ENCODE data around the gene TNIK. TPM values are rescaled to one million over a fixed set of nuclear protein-coding genes. Genes with fewer than 3 reads are reported as not detected.

Gene TNIK
- total RNA-seq, 1 donor: 7.3 TPM

- DNase-seq (ENCODE audit: low read depth in 2 of 3, low spot score in 2 of 3): no peak
Observed at GRCh38 chr3:171213178-171213577, 247.0 kb downstream of the TNIK start.

DNA sequence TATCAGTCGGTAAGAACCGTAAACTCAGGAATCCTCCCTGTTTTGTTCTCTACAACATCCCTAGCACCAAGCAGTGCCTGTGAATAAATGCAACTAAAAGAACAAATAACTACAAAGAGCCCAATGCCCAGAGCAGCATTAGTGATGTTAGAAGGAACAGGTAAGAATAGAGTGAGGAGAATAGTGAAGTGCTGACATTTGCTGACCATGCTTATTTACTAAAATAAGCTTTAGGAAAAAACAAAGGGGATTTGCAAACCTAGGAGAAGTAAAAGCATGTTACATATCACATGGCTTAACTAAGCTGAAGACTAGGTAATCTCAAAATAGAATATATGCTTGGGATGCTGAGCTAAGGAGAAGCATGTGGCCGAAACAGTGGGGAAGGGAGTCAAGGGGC is 247.6 kb downstream of the TNIK start:
- DNase-seq (ENCODE audit: low read depth in 2 of 3, low spot score in 2 of 3): no peak

- DNase-seq (ENCODE audit: low read depth in 2 of 3, low spot score in 2 of 3): no peak
Observed at GRCh38 chr3:171206283-171206682, 253.9 kb downstream of the TNIK start.

DNA sequence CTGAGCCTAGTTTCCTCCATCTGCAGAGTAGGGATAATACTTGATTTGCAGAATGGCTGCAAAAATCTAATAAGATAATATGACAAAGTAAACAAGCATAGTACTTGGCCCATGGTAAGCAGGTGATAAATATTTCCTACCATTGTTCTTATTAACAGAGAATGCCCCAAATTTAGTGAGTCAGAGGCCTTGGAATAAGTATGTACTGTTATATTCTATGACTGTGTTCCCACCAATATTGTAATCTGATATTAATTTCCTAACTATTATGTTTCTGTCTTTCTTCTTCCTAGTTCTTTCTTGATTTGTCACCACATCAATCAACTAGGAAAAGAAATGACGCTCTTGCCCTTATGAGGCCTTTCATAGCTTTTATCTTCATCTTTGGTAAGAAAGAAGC is 255.3 kb downstream of the TNIK start:
- no peak for DNase-seq (ENCODE audit: low read depth in 2 of 3, low spot score in 2 of 3)

DNA sequence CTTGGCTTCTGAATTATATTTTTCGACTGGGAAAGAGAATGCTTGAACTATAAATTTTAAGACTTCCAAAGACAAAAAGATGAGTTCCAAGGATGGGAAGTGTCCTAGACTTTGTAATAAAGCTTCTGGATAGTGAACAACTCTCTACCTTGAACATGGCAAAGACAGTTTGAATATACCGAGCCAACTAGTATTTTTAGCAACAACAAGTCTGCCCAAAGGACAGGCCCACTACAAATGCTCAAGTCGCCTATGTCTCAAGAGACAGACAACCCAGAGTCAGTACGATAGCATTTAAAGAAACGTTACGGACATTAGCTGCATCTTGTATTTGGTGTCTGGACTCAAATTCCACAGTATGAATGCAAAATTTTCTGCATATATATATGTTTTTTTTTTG is 258.4 kb downstream of the TNIK start:
- no peak for DNase-seq (ENCODE audit: low read depth in 2 of 3, low spot score in 2 of 3)

GRCh38 chr3:171200750-171201088 is 259.5 kb downstream of the TNIK start:
- DNase-seq (ENCODE audit: low read depth in 2 of 3, low spot score in 2 of 3): no peak

DNA sequence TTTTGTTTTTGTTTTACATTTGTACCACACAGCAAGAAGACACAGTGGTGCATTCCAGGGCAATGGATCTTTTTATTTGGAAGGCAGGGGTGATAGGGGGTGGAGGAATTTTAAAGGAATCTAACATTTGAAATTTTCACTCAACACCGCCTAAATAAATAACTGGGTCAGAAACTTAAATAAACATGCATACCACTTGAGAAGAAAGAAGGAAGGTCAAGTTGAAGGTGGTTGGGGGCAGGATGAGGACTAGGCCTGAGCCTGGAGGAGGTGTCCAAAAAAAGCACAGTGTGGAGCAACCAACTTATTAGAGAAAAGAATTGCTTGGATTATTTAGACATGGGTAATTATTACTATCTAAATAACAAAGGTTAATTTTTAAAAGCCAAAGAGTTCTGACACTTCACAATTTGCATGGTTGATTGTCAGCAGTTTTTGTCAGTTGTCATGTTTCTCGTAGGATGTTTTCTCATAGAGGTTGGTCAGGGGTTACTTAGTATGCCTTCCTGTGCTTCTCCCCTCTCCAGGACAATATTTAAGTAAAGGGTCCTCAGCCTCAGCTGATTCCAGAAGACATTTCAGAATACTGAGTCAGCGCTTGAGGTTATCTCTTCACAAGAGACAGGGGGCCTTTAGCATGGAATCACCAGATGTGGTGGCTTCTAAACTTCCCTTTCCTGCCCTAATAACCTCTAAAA is 260.0 kb downstream of the TNIK start:
- DNase-seq (ENCODE audit: low read depth in 2 of 3, low spot score in 2 of 3): no peak

GRCh38 chr3:171199473-171199829 is 260.8 kb downstream of the TNIK start:
- DNase-seq (ENCODE audit: low read depth in 2 of 3, low spot score in 2 of 3): no peak

DNA sequence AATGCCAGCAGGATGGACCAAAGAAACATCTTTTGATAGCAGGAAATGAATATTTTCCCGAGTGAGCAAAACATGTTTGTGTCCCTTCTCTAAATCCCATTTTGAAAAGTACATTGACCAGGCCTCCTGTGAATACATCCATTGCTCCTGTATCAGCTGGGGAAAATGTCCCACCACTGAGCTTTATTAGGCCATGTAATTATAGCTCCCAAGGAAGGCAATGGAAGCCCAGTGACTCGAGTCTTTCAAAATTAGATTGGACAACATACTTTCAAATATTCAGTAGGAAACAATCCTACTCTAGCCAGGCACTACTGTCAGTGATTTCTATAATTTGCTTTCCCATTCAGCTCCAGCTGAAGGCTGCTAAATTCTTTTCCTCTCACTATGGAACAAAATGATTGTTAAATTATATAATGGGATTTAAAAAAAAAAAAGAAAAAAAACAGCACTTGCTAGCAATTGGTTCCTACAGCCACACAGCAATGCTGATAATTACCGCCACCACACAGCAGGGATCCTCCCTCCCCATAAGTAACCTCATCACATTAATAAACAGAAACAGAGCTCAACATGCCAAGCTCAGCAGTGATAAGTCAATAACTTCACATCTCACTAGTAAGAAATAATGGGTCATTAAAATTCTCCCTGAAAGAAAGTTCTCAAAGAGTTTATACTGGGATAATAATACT is 261.3 kb downstream of the TNIK start:
- DNase-seq (ENCODE audit: low read depth in 2 of 3, low spot score in 2 of 3): no peak

- DNase-seq (ENCODE audit: low read depth in 2 of 3, low spot score in 2 of 3): no peak
Observed at GRCh38 chr3:171195686-171196085, 264.5 kb downstream of the TNIK start.

DNA sequence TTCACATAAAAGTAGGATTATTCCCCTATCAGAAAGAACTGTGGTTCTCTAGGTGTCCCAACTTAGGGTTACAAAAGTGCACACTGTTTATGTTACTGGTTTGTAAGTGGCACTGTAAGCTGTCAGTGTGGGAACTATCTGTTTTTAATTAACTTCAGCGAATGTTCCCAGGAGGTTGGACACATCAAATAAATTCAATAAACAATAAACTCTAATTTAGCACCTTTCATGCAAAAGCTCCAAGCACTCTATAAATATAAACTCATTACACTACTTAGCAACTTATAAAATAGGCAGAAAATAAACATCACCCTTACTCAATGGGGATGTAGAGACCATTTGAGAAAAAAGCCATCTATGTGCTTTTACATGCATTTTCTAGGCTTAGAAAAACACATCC is 265.2 kb downstream of the TNIK start:
- no peak for DNase-seq (ENCODE audit: low read depth in 2 of 3, low spot score in 2 of 3)

- DNase-seq (ENCODE audit: low read depth in 2 of 3, low spot score in 2 of 3): no peak
Observed at GRCh38 chr3:171193693-171194092, 266.5 kb downstream of the TNIK start.

DNA sequence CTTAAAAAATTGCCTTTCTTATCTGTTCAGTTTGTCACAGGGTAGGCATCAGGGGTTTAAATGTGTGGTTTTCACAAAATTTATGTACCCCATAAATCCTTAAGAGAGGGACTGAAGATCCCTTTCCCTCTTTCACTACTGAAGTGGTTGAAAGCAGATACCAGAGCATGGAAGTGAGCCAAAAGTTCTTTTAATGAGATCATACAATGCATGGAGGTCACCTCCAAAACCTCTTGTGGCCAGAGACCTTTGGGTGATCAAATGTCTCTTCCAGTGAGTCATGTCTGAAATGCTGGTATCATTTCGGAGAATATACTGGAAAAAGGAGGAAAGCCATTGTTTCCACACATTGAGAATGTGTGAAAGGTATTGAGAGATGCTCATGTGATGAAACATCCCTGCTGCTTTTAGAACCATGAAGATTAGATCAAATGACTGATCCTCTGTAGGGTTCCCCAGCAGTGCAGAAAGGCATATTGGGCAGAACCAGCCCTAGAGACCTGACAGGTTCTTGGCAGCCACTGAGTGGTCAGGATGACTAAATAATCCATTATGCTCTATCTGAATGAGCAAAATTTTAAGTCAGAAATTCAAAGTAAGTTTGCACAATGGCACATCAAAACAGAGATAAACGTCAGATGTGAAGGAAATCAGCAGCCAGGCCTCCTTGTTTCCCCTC is 267.9 kb downstream of the TNIK start:
- DNase-seq (ENCODE audit: low read depth in 2 of 3, low spot score in 2 of 3): no peak

DNA sequence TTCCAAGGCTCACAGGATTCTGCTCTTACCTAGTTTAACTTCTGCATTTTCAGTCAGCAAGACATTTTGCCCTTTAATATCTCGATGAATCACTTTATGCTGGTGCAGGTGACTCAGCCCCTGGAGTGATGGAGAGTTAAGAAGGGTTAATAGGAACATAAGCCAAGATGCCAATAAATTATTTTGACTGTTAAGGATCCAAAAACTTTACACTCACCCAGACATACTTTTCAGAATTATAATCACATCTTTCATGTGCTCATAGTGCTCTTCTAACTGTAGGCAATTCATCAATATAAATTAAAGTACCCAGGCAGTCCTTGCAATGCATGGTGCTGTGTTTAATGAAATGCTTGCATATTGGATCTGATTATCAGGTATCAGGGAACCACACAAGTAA is 269.5 kb downstream of the TNIK start:
- DNase-seq (ENCODE audit: low read depth in 2 of 3, low spot score in 2 of 3): peak in 2 of 3 donors; percentile 45 to 64

GRCh38 chr3:171189394-171190080 is 270.7 kb downstream of the TNIK start:
- no peak for DNase-seq (ENCODE audit: low read depth in 2 of 3, low spot score in 2 of 3)

DNA sequence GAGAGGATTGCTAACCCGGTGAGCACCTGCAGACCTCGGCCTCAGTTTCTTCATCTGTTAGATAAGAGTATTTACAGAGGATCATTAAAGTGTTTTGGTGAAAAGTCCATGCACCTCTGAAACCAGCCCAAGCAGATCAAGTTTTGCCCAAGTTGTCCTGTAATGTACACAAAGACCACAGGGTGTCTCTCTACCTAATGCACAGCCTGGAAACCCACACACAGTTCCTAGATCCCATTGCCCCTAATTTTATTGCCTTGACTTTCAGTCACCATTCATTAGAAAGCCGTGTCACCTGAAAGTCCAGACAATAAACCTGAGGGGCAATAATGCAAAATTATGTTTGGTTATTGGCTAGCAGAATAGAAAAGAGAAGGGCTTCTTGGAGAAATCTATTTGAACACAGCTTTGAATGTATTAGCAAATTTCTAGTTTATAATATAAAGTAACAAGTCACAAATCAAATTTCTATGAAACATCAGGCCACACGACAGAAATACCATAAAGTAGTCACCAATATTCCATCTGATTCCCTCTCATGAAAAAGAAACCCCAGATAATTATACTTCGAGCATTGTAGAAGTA is 272.4 kb downstream of the TNIK start:
- peak in 2 of 3 donors; percentile 35 to 57 for DNase-seq (ENCODE audit: low read depth in 2 of 3, low spot score in 2 of 3)

- DNase-seq (ENCODE audit: low read depth in 2 of 3, low spot score in 2 of 3): no peak
Observed at GRCh38 chr3:171186817-171187500, 273.2 kb downstream of the TNIK start.

DNA sequence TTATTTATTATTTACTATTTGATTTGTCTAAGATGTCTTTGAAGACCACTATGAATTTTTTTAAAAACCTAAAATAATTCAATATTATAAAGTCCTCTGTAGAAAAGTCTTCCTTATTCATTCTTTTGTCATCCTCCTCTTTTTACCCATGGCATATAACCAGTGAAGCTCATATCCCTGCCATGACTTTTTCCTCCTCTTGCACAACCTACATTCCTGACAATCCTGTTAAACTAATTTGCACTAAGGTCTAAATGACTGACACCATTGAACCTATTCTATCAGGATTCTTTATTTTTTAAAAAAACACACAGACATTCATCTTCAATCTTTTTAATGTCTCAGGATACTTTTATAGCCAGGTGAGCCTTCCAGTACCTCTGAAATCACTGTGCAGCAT is 273.8 kb downstream of the TNIK start:
- no peak for DNase-seq (ENCODE audit: low read depth in 2 of 3, low spot score in 2 of 3)

- DNase-seq (ENCODE audit: low read depth in 2 of 3, low spot score in 2 of 3): no peak
Observed at GRCh38 chr3:171185959-171186358, 274.2 kb downstream of the TNIK start.

- no peak for DNase-seq (ENCODE audit: low read depth in 2 of 3, low spot score in 2 of 3)
Observed at GRCh38 chr3:171184372-171184771, 275.8 kb downstream of the TNIK start.

DNA sequence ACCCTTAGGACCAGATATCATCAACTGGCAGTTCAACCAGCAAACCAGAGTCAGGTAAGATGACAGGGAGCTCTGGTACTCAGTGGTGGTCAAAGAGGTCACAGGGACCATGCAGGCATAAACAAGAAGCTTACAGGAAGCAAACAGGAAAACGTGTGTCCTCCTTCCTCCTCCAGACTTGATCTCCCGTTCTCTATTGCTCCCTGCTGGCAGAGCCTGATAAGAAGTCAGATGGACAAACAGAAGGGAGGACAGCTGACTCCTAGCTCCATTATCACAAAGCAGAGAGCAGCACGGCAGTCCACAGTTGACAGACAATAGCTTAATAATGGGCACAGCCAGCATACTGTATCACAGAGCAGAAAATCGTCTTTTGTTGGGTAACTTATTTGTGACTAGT is 277.2 kb downstream of the TNIK start:
- DNase-seq (ENCODE audit: low read depth in 2 of 3, low spot score in 2 of 3): peak in 1 of 3 donors; percentile 27
